ENCODE measurements around the gene HIVEP1. TPM values are rescaled to one million over a fixed set of nuclear protein-coding genes. Genes with fewer than 3 reads are reported as not detected.

HIVEP1 gene
- total RNA-seq, 1 donor, result 27.7 TPM

DNA sequence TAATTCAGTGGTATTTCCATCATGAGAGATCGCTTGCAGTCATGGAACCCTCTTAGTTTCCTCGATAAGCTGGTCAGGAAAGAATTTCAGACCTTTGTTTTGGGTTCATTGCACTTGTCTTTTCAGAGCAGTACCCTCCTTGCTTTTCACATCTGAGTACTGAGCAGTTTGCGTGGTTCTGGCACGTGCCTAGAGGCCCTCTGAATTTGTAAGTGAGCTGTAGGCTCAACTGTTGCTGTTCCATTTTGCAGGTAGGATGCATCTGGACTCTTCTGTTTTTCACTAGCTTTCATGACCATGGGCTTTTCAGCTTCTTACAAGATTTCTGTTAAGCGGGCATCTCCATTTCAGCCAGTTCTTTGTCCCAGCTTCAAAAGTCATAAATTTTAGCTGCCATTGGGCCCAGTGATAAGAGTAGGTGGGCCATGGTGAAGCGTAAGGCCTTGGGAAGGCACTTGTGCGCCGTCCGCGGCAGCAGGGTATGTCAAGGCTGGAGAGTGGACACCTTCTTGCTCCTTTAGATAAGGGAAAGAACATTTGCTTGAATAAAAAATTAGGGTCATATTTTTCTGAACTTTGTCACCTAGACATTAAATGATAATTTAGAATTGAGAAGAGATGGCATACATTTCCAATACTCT lies 35.8 kb downstream of the HIVEP1 start:
- DNase-seq (ENCODE audit: low read depth in 2 of 3, low spot score in 2 of 3), result no peak

DNA sequence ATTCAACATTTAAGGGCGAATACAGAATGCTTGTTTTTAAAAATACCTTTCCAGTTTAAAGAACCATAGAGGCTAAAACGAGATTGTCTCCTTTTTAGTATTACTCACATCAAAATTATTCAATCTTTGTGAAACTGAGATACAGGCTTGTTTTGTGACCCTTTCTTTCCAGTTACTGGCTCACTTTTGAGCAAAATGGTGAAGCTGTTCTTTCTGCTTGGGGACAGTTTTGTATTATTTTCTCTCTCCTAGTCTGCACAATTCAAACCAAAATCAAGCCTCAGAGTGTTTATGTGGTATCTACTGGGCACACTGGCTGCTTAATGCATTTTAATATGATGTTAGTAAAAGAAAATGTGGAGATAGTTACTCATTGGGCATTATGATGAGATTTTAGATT lies 36.5 kb downstream of the HIVEP1 start:
- no peak for DNase-seq (ENCODE audit: low read depth in 2 of 3, low spot score in 2 of 3)

DNA sequence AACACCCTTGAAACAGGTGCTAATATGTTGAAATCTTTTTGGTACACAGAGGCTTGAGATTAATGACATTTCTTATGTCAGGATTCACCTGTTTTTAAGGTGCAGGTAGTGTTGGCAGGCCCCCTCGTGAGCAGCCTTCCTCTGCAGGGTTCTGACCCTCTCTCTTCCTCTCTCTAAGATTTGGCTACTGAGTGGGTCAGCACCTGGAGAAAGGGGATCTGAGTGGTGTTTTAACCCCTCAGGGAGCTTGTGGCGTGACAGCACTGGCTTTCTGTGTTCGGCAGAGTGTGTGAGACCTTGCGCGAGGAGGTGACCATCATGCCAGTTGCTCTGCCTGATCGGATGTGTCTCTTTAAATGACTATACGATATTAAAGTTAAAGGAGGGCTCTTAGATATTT lies 37.1 kb downstream of the HIVEP1 start:
- no peak for DNase-seq (ENCODE audit: low read depth in 2 of 3, low spot score in 2 of 3)

DNA sequence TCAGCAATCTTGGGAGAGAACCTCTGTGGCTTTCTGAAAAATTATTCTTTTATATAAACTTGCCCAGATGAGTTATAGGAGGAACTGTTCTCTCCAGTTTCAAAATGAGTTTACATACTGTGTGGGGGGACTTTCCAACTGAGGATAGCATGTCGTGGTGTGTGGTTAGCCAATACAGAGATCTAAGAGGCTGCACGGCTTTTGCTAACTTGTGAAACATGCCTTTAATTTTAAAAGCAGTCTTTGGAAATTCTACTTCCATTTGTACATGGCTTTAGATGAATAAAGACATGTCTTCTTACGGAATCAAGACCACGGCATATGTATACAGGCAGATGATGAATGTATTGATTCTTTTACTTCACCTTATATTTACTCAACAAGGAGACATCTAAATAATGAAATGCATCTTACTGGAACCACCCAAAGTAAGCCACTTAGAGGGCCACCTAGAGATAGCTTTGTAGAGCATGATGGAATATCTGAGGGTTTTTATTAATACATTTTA lies 39.8 kb downstream of the HIVEP1 start:
- DNase-seq (ENCODE audit: low read depth in 2 of 3, low spot score in 2 of 3), result peak; percentile 42 to 81 (median 80)

DNA sequence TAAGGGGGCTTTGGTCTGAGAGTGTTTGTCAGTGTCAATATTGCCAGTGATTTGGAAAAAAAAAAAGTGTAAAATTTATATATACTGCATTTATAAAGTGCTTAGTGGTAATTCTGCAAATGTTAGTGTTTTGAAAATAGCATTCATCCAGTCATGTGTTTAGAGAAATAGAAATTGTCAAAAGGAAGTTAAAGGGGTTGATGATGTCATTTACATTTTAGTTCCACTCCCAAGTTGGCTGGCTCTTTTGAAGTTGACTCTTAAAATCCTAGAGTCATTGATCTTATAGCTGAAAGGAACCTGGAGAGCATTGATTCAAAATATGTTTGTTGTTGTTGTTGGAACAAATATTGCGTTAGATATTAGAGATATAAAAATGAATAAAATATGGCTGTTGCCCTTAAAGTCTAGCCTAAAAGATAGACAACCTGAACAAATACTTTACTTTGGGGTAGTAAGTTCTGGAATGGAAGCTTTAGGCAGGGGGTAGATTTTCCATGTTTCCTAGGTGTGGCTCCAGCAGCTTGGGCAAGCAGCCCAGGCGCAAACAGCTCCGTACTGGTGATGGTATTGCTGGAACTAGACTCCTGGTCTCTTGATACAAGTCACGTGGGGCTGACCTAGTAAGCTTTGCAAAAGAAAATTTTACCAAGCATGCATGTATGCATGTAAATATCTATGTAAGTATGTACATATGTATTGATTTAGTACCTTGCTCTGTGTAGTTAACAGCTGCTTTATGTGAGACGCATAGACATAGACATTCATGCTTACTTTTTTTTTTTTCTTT lies 46.3 kb downstream of the HIVEP1 start:
- DNase-seq (ENCODE audit: low read depth in 2 of 3, low spot score in 2 of 3), result no peak

DNA sequence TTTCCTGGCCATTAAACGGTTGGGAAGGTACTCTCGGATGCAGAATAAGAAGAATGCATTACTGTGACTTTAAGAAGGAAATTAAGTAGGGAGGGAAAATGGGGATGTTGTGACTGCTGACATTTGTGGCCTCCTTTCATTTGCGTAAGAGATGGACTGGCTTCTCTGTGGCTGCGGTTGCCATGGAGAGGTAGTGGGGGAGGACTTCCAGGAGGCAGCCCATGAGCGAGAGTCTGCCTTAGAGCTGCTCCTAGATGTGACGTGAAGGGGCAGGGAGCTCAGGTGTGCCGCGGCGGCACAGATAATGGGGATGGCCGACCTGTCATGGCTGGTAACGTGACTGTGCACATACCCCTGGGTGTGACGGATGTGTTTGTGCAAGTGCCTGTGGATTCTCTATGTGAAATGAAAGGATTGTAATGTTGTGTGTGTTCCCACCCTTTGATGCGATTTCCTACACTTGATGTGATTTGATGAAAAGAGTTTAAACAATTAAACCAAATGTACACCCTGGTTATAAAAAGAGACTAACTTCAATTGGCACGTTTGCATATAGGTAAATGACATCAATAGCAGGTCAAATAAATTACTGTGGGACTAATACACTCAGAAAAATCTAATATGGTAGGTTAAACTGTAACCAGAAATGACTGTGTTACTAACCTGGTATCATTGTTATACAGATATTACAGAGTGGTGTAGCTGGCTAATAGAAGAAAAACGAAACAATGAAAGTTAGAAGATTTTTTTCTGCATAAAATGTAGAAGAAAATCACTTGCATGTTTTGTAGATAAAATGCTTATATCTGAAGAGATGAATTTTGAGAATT lies 48.9 kb downstream of the HIVEP1 start:
- peak; percentile 40 to 65 (median 58) for DNase-seq (ENCODE audit: low read depth in 2 of 3, low spot score in 2 of 3)

DNA sequence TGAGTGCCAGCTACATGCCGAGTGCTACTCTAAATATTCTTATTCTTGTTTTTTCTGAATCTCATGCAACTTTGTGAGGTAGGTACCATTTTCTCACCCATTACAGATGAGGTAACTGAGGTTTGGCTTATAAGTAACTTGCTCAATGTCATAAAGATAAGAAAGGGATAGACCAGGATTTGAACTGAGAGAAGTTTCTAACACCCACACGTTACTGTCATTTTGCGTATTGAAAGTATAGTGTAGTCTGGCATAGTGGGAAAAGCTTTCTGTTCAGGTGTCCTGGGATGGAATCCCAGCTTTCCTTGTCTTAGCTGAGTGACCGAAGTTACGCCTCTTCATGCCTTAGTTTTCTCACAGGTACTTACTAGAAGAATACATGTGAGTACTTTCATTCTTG lies 50.5 kb downstream of the HIVEP1 start:
- no peak for DNase-seq (ENCODE audit: low read depth in 2 of 3, low spot score in 2 of 3)

DNA sequence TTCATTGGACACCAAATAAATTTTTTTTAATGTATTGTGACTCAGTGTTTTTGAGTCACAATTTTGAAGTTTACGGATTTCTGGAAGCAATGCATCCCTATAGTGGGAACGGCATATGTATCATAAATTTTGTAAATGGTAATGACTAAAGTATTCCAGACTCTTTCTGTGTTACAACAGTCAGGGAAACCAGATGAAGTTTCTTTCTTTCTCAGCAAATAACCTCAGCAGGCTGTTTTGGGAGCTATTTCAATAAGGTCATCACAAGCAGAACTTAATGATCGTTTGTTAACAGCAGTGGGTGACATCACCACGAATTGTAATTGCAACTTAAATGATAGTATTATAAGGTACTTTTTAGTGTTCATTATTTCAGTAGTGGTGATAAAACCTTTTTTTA lies 52.0 kb downstream of the HIVEP1 start:
- no peak for DNase-seq (ENCODE audit: low read depth in 2 of 3, low spot score in 2 of 3)

DNA sequence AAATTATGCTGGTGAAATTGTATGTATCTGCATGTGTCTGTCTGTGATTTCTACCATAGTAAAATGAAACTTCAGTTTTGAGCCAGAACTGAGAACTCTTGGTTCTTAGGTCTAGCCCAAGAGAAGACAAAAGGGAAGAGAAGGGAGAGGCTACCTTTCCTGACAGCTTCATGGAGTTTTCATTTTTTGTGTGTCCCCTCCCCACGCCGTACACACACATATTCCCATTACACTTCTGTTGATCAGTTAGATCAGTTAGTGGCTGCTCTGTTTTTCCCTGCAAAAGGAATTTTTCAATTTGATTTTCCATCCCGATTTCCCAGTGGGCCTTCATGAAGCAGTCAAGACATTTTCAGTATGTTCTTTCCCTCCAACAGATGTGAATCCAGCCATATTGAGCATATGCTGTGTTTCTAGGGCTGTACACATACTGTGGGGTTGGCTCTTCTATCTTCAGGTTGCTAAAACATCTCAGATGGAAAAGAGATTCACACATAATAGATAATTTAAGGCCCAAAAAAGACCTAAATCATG lies 52.5 kb downstream of the HIVEP1 start:
- DNase-seq (ENCODE audit: low read depth in 2 of 3, low spot score in 2 of 3), result no peak

DNA sequence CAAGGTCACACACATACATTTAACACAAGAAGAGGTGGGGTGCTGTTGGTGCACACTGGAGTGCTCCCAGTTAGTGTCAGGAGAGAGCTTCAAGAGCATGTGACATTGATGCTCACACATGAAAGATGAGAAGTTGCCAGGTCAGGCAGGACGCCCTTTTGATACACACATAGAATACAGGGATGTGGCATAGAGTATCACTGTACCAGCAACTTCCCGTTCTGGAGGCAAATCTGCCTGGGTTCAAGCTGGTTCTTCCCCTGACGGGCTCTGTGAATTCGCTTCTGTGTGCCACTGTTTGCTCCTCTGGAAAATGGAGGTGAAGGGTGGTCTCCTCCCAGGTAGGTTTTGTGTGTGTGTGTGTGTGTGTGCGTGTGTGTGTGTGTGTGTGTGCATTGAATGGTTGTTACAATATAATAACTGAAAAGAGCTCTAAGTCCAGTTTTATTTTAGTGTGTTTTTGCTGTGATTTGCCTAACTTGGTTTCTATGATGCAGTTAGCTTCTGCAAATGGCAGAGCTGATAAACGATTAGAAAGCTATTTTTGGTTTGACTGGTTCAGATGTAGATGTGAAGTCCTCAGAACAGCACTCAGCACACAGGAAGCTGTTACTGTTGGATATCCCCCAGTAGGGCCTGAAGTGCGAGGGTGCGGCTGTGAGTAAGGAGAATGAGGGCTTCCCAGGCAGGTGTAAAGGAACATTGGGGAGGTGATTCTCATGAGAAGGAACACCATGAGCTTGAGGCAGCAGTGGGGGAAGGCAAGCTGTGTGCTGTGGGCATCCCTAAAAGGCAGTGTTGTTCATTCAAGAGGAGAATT lies 53.4 kb downstream of the HIVEP1 start:
- DNase-seq (ENCODE audit: low read depth in 2 of 3, low spot score in 2 of 3), result no peak

DNA sequence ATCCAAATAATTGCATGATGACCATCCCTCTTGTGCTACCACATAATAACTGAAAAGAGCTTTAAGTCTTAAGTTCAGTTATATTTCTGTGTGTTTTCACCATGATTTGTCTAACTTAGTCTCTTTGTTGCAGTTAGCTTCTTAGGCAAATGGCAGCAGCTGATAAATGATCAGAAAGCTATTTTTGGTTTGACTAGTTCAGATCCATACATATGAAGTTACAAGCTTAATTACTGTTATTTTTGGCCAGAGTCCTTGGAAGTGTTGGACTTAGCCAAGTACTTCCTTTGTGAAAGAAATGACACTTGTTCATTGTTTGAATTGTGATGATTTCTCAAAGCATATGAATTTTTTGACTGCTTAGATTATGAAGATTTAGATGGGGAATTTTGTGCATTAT lies 54.2 kb downstream of the HIVEP1 start:
- no peak for DNase-seq (ENCODE audit: low read depth in 2 of 3, low spot score in 2 of 3)

DNA sequence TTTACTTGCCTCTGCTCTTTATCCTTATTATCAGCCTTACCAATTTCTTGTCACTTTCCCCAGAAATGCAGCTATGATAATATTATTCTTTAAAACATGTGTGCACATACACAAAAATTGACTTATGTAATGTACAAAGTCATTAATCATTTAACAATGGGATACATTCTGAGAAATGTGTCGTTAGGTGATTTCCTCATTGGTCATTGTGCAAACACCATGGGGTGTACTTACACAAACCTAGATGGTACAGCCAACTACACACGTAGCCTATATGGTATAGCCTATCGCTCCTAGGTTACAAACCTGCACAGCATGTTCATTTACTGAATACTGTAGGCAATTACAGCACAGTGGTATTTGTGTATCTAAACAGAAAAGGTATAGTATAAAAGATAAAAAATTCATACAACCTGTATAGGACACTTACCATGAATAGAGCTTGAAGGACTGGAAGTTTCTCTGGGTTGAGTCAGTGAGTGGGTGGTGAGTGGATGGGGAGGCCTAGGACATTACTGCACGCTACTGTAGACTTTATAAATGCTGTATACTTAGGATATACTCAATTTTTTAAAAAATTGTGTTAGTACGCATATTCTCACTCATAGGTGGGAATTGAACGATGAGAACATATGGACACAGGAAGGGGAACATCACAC lies 56.9 kb downstream of the HIVEP1 start:
- no peak for DNase-seq (ENCODE audit: low read depth in 2 of 3, low spot score in 2 of 3)

DNA sequence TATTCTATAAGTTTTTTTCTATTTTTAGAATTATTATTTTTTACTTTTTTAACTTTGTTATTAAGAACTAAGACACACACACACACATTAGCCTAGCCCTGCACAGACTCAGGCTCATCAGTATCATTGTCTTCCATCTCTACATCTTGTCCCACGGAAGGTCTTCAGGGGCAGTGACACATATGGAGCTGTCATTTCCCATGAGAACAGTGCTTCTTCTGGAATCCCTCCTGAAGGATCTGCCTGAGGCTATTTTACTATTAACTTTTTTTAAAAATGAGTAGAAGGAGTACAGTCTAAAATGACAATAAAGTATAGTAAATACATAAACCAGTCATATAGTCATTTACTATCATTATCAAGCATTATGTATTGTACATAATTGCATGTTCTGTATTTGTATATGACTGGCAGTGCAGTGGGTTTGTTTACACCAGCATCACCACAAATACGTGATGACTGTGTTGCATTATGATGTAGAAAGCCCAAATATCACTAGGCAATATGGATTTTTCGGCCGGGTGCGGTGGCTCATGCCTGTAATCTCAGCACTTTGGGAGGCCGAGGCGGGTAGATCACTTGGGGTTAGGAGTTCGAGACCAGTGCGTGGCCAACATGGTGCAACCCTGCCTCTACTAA lies 57.9 kb downstream of the HIVEP1 start:
- DNase-seq (ENCODE audit: low read depth in 2 of 3, low spot score in 2 of 3), result no peak

DNA sequence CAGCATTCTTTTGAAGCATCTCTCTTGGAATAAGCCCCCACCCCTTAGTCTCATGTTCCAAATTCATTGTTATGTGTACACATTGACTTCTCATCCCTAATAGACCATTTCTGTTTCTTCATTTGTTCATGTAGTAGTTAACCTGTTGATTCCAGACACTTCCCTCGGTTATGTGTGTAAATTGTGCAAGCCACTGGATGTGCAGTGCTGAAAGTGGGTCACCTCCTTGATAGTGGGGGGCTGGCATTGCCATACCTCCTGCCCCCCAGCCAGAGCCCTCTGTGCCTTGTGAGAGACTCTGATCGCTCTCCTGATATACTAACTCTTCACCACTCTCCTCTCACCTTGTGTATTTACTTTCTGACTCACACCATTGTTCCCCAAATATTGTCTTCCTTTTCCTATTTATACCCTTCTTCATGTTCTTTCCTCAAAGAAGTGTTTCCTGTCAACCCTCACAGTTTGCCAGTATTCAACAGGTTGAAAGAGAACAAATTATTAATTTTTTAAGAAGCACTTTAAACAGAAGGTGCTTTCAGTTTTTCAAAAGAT lies 59.0 kb downstream of the HIVEP1 start:
- DNase-seq (ENCODE audit: low read depth in 2 of 3, low spot score in 2 of 3), result no peak

DNA sequence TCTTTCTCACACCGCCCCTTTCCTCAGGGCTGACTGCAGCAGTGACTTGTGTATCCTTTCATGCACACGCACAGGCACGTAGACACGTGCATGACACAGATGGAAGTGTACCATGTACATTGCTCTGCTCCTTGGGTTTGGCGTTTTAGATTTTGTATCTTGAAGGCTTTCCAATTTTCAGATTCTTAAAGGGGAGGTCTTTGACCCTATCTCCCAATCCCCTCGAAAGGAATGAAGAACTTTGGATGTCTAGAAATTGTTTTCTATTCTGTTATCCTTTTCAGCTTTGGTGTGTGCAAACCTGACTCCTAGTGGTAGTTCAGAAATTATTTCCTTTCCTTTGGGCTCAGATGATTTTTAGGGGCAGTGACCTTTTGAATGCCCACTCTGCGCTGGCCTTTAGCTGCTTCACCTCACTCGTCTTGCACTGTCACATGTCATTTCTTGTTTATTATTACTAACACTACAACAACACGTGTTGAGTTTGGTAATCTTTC lies 63.0 kb downstream of the HIVEP1 start:
- DNase-seq (ENCODE audit: low read depth in 2 of 3, low spot score in 2 of 3), result peak in 2 of 3 donors; percentile 14 to 34

DNA sequence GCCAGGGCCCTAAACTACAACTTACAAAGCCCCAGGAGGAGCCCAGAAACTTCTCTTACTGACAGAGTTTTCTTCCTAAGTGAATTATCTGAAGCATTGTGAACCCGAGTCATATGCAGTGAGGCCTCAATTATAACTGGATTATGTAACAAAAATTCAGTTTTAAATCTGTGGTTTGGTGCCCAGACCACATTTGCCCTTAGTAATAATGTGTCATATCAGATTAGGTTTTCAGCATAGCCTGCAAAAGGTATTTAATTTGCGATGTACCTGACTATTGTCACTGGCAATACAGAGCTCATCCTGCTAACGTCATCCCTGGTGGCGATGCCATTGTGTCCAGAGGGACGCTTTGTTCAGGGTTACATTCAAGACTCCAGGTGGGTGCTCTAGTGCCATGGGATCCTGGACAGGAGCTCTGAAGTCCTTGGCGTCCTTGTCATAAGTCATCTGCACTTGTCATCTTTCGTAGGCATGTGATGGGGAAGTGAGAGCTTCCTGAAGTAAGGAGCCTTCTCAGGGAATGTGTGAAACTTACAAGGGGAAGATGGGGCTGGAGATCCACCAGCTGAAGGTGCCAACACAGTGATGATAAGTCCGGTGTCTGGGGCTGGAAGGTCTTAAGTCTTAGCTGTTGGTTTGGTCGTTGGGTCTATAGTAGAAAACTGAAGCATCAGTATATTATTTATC lies 65.1 kb downstream of the HIVEP1 start:
- DNase-seq (ENCODE audit: low read depth in 2 of 3, low spot score in 2 of 3), result no peak

DNA sequence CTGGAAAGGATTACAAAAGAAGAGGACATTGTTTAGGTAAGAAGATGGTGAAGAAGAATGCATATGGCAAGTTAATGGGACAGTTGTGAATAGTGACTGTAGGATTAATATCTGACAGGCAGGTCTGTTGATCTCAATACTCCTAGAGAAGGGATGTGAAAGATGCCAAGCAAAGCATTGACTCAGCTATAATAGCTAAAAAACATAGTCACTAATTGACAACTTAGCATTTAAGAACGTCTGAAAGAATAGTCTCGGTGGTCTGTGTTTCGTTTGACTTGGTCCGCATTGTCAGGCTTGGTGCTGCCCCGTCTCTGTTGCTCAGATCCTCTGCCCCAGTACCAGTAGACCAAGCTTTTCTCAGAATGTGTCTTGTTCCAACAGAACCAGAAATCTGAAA lies 65.9 kb downstream of the HIVEP1 start:
- no peak for DNase-seq (ENCODE audit: low read depth in 2 of 3, low spot score in 2 of 3)

DNA sequence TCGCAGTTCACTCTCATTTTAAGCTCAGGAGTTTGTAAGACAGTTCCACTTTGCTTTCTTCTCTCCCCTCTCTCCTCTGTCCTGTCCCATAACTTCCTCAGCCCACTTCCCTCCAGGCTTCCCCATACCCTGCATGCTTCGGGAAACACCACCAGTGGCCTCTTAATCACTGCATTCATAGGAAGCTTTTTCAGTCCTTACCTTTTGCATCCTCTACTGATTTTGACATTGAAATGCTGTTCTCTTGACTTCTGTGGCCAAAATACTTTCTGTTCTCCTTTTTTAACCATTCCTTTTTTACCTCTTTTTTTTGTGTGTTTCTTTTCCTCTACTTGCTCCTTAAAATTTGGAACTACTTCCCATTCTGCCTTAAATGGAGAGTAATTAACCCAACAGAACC lies 69.7 kb downstream of the HIVEP1 start:
- DNase-seq (ENCODE audit: low read depth in 2 of 3, low spot score in 2 of 3), result no peak
